C4-2B (cell line): Measurements from ENCODE around the gene L1CAM.

ENCODE experiments used
- ZFX ChIP-seq: fragments of 450-650 bp; IDR thresholded peaks from 2 replicates; pipeline ENCODE4 v1.6.1; 2017
- TF ChIP-seq, protein P1 (sequence below): fragments of 450-650 bp; conservative IDR thresholded peaks from 2 replicates; pipeline ENCODE4 v1.5.1; 2017; ENCODE audit warnings: mild to moderate bottlenecking

- TF ChIP-seq, protein P1, sequence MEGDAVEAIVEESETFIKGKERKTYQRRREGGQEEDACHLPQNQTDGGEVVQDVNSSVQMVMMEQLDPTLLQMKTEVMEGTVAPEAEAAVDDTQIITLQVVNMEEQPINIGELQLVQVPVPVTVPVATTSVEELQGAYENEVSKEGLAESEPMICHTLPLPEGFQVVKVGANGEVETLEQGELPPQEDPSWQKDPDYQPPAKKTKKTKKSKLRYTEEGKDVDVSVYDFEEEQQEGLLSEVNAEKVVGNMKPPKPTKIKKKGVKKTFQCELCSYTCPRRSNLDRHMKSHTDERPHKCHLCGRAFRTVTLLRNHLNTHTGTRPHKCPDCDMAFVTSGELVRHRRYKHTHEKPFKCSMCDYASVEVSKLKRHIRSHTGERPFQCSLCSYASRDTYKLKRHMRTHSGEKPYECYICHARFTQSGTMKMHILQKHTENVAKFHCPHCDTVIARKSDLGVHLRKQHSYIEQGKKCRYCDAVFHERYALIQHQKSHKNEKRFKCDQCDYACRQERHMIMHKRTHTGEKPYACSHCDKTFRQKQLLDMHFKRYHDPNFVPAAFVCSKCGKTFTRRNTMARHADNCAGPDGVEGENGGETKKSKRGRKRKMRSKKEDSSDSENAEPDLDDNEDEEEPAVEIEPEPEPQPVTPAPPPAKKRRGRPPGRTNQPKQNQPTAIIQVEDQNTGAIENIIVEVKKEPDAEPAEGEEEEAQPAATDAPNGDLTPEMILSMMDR: no peak
- no peak for TF ChIP-seq ZFX
Observed at GRCh38 chrX:153910446-153910845, 24.5 kb upstream of the L1CAM start.
